Calu3 (cell line): ENCODE results near the gene COL24A1. TPM values are rescaled to one million over a fixed set of nuclear protein-coding genes. Genes with fewer than 3 reads are reported as not detected.

Experiments used
- Bru-seq: library from RNA; stranded (reverse); fragments of 400-500 nt; gene quantifications from one replicate; lab custom pipeline; 2021; lab: Mats Ljungman, UMichigan
- BruChase-seq, 2 experiments: library from RNA; stranded (reverse); fragments of 400-500 nt; gene quantifications; one replicate each; lab custom pipeline; 2021; lab: Mats Ljungman, UMichigan
- BruUV-seq: library from RNA; stranded (reverse); fragments of 400-500 nt; replicated peaks from 2 replicates; lab custom pipeline; 2021; lab: Mats Ljungman, UMichigan
- CTCF ChIA-PET: fragments of 300-600 bp; sonication (Branson Sonifier 250); formaldehyde crosslinking; loops from one replicate; lab custom pipeline; 2022; ENCODE audit warnings: antibody characterized with exemption; lab: Charles Lee
- DNase-seq: peaks from one replicate; pipeline ENCODE4 v3.0.0; 2022
- H3K27ac Mint-ChIP-seq: one replicate; pipeline ENCODE4 v1.8.0; 2022; ENCODE audit warnings: mixed read lengths; ENCODE audit not compliant: unreplicated experiment
- H3K27me3 Mint-ChIP-seq: one replicate; pipeline ENCODE4 v1.8.0; 2022; ENCODE audit warnings: mixed read lengths; ENCODE audit not compliant: unreplicated experiment
- H3K36me3 Mint-ChIP-seq: one replicate; pipeline ENCODE4 v1.8.0; 2022; ENCODE audit warnings: mild to moderate bottlenecking, moderate library complexity, mixed read lengths; ENCODE audit not compliant: insufficient read depth, unreplicated experiment
- H3K4me1 Mint-ChIP-seq: one replicate; pipeline ENCODE4 v1.8.0; 2022; ENCODE audit warnings: mild to moderate bottlenecking, low read depth, mixed read lengths; ENCODE audit not compliant: unreplicated experiment
- H3K4me3 Mint-ChIP-seq: one replicate; pipeline ENCODE4 v1.8.0; 2022; ENCODE audit warnings: mild to moderate bottlenecking, low read depth, moderate library complexity, mixed read lengths; ENCODE audit not compliant: unreplicated experiment
- H3K9me3 Mint-ChIP-seq: one replicate; pipeline ENCODE4 v1.8.0; 2022; ENCODE audit warnings: low read depth, mixed read lengths; ENCODE audit not compliant: unreplicated experiment
- CTCF ChIP-seq: fragments of 200-600 bp; IDR thresholded peaks from one replicate; pipeline ENCODE4 v1.8.0; 2022; ENCODE audit warnings: antibody characterized with exemption; ENCODE audit not compliant: unreplicated experiment
- intact Hi-C: fragments of 100-400 bp; cut with micrococcal nuclease; formaldehyde crosslinking; loops from one replicate; pipeline ENCODE4 v1.10.0; 2022; ENCODE audit not compliant: unreplicated experiment
- long read RNA-seq: library from polyadenylated mRNA; stranded (forward); transcript quantifications from one replicate; pipeline ENCODE4 v2.0.0, GENCODE V29; 2022
- total RNA-seq: library from RNA; stranded (reverse); gene quantifications from 2 replicates; pipeline ENCODE4 v1.2.3, GENCODE V29; 2022

Gene COL24A1
- total RNA-seq (not detected in 2 replicates), Bru-seq, nascent RNA (percentile 10 among the genes with signal in this experiment), BruChase-seq, experiment 1, labeled RNA remaining after a 6-hour chase (percentile 6 among the genes with signal in this experiment), BruChase-seq, experiment 2, labeled RNA remaining after a 2-hour chase (percentile 5 among the genes with signal in this experiment)
- long read RNA-seq: 0 reads

DNA sequence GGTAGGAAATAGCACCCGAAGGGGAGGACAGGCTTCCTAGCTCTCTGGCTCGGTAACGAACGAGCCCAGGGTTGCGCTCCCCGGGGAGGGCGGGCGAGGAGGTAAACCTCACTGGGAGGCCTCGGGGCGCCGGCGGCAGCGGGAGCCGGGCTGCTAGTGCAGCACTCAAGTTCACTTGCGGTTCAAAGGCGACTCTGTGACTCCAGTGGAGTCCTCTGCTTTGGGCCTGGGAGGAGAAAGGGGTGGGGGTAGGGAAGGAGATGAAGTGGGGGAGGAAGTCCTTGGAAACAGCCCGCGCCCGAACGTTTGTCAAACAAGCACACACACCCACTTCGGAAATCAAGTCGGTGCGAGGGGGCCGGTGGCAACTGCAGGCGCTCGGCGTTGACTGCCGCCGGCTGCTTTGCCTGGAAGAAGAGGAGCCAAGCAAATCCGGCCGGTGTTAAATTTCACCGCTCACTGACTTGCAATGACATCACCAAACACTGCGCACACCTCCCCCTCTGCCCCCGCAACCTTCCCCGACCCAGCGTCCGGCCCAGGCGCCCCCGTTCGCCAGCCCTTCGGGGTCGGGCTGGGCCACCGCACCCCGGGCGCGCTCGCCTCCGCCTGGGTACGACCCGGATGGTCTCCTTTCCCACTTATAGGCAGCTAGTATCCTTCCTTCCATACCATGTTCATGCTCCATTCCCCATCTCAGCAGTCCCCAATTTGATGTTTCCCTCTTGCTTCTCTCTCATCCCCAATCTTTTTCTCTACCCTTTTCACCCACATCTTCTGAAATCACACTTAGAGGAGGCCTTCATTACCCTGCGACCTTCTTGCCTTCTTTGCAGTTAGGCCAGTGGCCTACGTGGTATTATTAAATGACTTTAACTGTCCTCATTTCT, at the start of gene COL24A1:
COL24A1 (minus strand) TSS at position 207 of the 890 bp plus-strand sequence. CDS start 376 bp downstream, outside the sequence.
- H3K27me3 Mint-ChIP-seq: peaks cover 70% of the 10 kb centered on the region

DNA sequence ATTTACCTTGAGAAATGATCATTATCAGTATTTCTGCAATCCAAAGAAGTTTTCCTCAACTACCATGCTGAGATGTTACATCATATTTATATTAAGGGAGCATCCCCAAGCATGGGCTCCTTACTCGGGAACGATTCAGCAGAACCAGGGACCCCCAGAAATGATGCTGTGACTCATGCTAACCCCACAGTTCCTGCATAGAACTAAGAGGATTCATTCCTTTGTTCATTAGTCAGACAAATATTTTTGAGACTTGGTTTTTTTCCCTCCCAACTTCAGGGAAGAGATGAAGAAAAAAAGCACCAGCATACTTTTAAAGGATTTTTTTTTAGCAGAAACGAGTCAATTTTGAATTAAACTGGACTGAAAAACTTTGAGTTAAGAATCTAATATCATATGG, 49.2 kb upstream of the COL24A1 start:
- no peaks in the 10 kb centered on the region for H3K36me3 Mint-ChIP-seq
- DNase-seq: no peak
- intact Hi-C loops: no loop called here
- no peak for TF ChIP-seq CTCF
- no peaks in the 10 kb centered on the region for H3K4me1 Mint-ChIP-seq
- H3K4me3 Mint-ChIP-seq: no peak overlapping the region
- BruUV-seq: no TSS peak
- H3K27ac Mint-ChIP-seq: no peak overlapping the region
- CTCF ChIA-PET: no interaction called here
- H3K27me3 Mint-ChIP-seq: no peaks in the 10 kb centered on the region
- no peaks in the 10 kb centered on the region for H3K9me3 Mint-ChIP-seq

More for the DNA sequence above, at the start of gene COL24A1:
- TF ChIP-seq CTCF: no peak
- intact Hi-C loops: loop anchor here (10.0 kb wide), 1 partner anchor 422 kb away; no protein-coding TSS in a partner anchor
- Mint-ChIP-seq H3K9me3 (no peaks in the 10 kb centered on the region), H3K36me3 (no peaks in the 10 kb centered on the region), H3K27ac (no peak within 1 kb of the TSS), H3K4me1 (peaks cover 7% of the 10 kb centered on the region), H3K4me3 (peak within 1 kb of the TSS; percentile 26)
- no TSS peak for BruUV-seq
- CTCF ChIA-PET: no interaction called here
- peak; percentile 32 for DNase-seq

GRCh38 chr1:86202552-86203340, 46.2 kb upstream of the COL24A1 start:
- H3K4me3 Mint-ChIP-seq: no peak overlapping the region
- intact Hi-C loops: no loop called here
- no peaks in the 10 kb centered on the region for H3K4me1 Mint-ChIP-seq
- no peak for TF ChIP-seq CTCF
- BruUV-seq: no TSS peak
- no peak for DNase-seq
- no peak overlapping the region for H3K27ac Mint-ChIP-seq
- H3K27me3 Mint-ChIP-seq: no peaks in the 10 kb centered on the region
- H3K36me3 Mint-ChIP-seq: no peaks in the 10 kb centered on the region
- no peaks in the 10 kb centered on the region for H3K9me3 Mint-ChIP-seq
- CTCF ChIA-PET: no interaction called here

- Mint-ChIP-seq H3K27me3 (no peaks in the 10 kb centered on the region), H3K9me3 (no peaks in the 10 kb centered on the region), H3K4me3 (no peak overlapping the region), H3K4me1 (no peaks in the 10 kb centered on the region), H3K36me3 (no peaks in the 10 kb centered on the region), H3K27ac (no peak overlapping the region)
- no peak for DNase-seq
- BruUV-seq: no TSS peak
- no peak for TF ChIP-seq CTCF
- intact Hi-C loops: no loop called here
- CTCF ChIA-PET: no interaction called here
Observed at GRCh38 chr1:86201311-86201710, 44.7 kb upstream of the COL24A1 start.
